ENCODE results near the gene SFTPA1. TPM values are rescaled to one million over a fixed set of nuclear protein-coding genes. Genes with fewer than 3 reads are reported as not detected.
"Not testable (repeated sequence)": the region's sequence is repeated elsewhere in the genome, so short reads cannot be mapped to it uniquely, and the experiment has no call there.

Gene SFTPA1
- total RNA-seq, 1 donor from 2014 or later = not detected

DNA sequence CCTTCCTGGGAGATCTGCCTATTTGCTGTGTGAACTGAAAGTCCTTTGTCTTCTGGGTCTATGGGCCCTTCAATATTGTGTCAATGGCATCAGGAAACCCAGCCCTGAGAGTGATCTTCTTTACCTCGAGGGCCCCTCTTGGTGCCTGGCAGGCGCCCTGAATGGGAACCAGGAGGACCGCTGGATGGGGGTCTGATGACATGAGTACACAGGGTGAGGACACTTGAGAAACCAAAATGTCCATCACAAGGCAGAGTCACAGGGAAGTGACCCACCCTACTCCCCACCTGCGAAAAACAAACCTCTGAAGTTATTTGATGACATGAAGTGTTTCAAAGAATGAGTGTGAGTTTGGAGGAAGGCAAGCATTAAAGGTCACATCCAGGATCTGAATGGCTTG, 17.3 kb downstream of the SFTPA1 start:
- no peak for DNase-seq
- TF ChIP-seq CTCF (IDR thresholded peaks at IDR 0.05; ENCODE audit: partially characterized antibody, unreplicated experiment) = no peak
- H3K4me3 Mint-ChIP-seq (ENCODE audit: unreplicated experiment) = no peak overlapping the region
- H3K9me3 Mint-ChIP-seq (ENCODE audit: unreplicated experiment) = no peaks in the 10 kb centered on the region
- H3K4me1 Mint-ChIP-seq (ENCODE audit: low read depth, unreplicated experiment) = no peaks in the 10 kb centered on the region
- H3K27ac Mint-ChIP-seq (ENCODE audit: unreplicated experiment) = no peak overlapping the region
- no peaks in the 10 kb centered on the region for H3K36me3 Mint-ChIP-seq (ENCODE audit: unreplicated experiment)
- H3K27me3 Mint-ChIP-seq (ENCODE audit: unreplicated experiment) = no peaks in the 10 kb centered on the region

DNA sequence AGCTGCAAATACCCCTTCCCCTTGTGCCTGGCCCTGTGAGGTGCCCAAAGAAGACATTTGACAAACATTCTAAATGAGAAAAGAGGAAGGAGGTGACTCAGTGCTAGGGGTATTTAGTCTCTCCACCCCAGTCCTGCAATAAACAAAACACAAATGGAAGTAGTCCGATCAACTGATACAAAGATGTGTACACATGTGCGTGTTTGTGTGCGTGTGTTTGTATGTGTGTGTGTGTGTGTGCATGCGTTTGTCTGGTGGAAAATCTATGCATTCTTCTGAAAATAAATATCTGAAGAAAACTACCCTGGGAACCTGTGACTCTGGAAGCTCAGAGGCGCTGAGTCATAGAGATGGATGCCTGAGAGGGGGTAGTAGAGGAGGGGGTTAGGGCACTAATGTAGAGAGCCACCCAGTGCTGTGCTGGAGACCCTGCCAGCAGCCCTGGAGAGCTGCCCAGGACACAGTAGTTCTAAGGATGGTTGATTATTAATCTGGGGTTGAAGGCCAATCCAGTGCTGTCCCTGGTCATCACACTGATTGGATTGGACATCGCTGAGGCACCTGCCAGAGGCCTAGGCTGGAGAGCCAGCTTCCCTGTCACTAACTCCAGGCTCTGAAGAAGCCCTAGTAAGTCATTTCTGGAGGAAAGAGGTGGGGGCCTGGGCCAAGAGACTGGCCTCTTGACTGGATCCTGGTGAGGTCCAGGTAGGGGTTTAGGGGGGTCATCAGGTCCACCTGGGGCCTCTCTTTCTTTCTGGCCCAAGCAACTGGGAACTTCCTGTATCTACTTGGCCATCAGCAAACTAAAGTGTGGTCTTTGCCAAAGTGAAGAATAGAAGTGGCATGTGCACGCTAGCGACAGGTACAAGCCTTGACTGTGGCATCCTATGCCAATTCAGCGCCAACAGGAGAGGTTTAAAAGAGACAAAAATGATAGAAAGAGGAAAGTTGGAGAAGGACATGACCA, 18.5 kb downstream of the SFTPA1 start:
- TF ChIP-seq CTCF (IDR thresholded peaks at IDR 0.05; ENCODE audit: partially characterized antibody, unreplicated experiment) = no peak
- Mint-ChIP-seq H3K27ac (ENCODE audit: unreplicated experiment) (no peak overlapping the region), H3K27me3 (ENCODE audit: unreplicated experiment) (no peaks in the 10 kb centered on the region), H3K4me3 (ENCODE audit: unreplicated experiment) (no peak overlapping the region), H3K36me3 (ENCODE audit: unreplicated experiment) (no peaks in the 10 kb centered on the region), H3K4me1 (ENCODE audit: low read depth, unreplicated experiment) (no peaks in the 10 kb centered on the region), H3K9me3 (ENCODE audit: unreplicated experiment) (no peaks in the 10 kb centered on the region)
- no peak for DNase-seq

- Mint-ChIP-seq H3K27me3 (ENCODE audit: unreplicated experiment) (no peaks in the 10 kb centered on the region), H3K36me3 (ENCODE audit: unreplicated experiment) (no peaks in the 10 kb centered on the region), H3K27ac (ENCODE audit: unreplicated experiment) (no peak overlapping the region), H3K9me3 (ENCODE audit: unreplicated experiment) (no peaks in the 10 kb centered on the region), H3K4me3 (ENCODE audit: unreplicated experiment) (no peak overlapping the region), H3K4me1 (ENCODE audit: low read depth, unreplicated experiment) (no peaks in the 10 kb centered on the region)
- no peak for TF ChIP-seq CTCF (IDR thresholded peaks at IDR 0.05; ENCODE audit: partially characterized antibody, unreplicated experiment)
- no peak for DNase-seq
Measured at GRCh38 chr10:79629955-79630327, 19.2 kb downstream of the SFTPA1 start.

DNA sequence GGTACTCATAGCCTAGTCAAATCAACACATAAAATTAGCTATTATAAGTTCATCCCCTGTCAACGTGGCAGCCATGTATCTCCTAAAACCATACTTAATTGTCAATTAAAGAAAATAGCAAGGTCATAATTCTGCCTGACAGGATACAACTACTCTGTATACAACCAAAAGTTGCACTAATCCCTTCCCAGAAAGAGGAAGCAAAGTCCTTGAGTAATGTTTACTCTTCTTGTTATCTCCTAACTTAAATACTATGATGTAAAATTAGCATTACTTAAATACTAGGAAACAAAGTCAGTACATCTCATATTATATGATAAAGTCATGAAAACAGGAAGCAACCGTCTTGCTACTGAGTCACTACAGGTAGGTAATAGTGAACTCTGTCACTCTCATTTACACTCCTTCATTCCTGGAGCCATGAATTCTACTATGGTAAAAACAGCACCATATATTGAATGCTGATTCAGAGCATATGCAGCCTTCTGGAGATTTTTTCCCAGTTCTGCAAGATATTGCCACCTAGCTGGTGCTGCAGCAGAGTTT, 26.0 kb downstream of the SFTPA1 start:
- not testable (repeated sequence) for H3K27me3 Mint-ChIP-seq (ENCODE audit: unreplicated experiment); DNase-seq; H3K9me3 Mint-ChIP-seq (ENCODE audit: unreplicated experiment); H3K36me3 Mint-ChIP-seq (ENCODE audit: unreplicated experiment); H3K4me1 Mint-ChIP-seq (ENCODE audit: low read depth, unreplicated experiment); H3K27ac Mint-ChIP-seq (ENCODE audit: unreplicated experiment); H3K4me3 Mint-ChIP-seq (ENCODE audit: unreplicated experiment)

DNA sequence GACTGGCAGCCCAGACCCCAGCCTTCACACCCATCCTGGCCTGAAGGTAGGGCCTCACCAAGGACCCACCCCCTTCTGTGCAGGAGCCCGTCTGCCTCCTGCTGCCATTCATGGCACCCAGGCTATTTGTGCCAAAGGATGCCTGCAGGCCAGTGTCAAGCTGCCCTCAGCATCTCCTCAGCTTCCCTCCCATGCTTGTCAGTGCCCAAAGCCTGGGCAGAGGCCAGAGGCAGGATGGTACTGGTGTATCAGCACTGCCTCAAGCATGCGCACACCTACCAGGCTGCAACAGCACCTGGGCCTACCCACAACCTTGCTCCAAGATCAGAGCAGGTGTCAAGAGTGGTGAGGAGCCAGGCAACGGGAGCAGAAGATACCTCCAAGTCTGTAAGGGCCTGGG, 27.6 kb downstream of the SFTPA1 start:
- Mint-ChIP-seq H3K4me1 (ENCODE audit: low read depth, unreplicated experiment) (no peaks in the 10 kb centered on the region), H3K4me3 (ENCODE audit: unreplicated experiment) (no peak overlapping the region), H3K9me3 (ENCODE audit: unreplicated experiment) (no peaks in the 10 kb centered on the region), H3K27me3 (ENCODE audit: unreplicated experiment) (no peaks in the 10 kb centered on the region), H3K36me3 (ENCODE audit: unreplicated experiment) (no peaks in the 10 kb centered on the region), H3K27ac (ENCODE audit: unreplicated experiment) (no peak overlapping the region)
- DNase-seq = no peak
- no peak for TF ChIP-seq CTCF (IDR thresholded peaks at IDR 0.05; ENCODE audit: partially characterized antibody, unreplicated experiment)

DNA sequence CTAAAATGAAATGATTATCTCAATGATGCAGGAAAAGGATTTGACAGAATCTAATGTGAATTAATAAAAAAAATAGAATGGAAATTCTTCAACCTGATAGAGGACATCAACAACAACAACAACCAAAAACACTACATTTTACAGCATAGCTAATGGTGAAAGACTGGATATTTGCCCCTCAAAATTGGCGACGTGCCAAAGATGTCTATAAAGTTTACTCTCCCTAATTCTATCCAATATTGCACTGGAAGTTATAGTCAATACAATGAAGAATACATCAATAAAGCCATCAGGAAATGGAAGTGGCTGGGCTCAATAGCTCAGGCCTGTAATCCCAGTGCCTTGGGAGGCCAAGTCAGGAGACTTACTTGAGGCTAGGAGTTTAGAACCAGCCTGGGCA, 42.0 kb downstream of the SFTPA1 start:
- not testable (repeated sequence) for H3K27me3 Mint-ChIP-seq (ENCODE audit: unreplicated experiment); H3K36me3 Mint-ChIP-seq (ENCODE audit: unreplicated experiment); DNase-seq; H3K4me3 Mint-ChIP-seq (ENCODE audit: unreplicated experiment); H3K4me1 Mint-ChIP-seq (ENCODE audit: low read depth, unreplicated experiment); H3K27ac Mint-ChIP-seq (ENCODE audit: unreplicated experiment); H3K9me3 Mint-ChIP-seq (ENCODE audit: unreplicated experiment)

DNA sequence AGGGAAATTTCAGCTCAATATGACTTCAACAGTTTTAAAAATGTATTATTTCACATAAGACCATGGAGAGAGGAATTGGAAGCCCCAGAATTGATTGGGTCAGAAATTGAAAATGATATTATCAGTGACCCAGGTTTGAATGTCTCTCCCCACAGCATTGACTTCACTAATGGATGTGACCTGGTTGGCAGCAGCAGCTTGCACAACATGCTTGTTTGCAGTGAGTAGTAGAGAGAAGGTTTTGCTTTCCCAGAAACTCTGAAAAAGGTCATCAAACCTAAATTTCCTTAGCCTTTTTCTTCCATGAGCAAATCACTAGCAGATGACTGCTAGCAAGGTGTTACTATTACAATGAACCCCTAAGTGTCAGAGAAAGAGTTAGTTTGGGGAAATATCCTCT, 52.5 kb downstream of the SFTPA1 start:
- not testable (repeated sequence) for H3K4me3 Mint-ChIP-seq (ENCODE audit: unreplicated experiment); H3K9me3 Mint-ChIP-seq (ENCODE audit: unreplicated experiment); DNase-seq; H3K27me3 Mint-ChIP-seq (ENCODE audit: unreplicated experiment); H3K27ac Mint-ChIP-seq (ENCODE audit: unreplicated experiment); H3K4me1 Mint-ChIP-seq (ENCODE audit: low read depth, unreplicated experiment); H3K36me3 Mint-ChIP-seq (ENCODE audit: unreplicated experiment)

- H3K4me1 Mint-ChIP-seq (ENCODE audit: low read depth, unreplicated experiment); H3K27me3 Mint-ChIP-seq (ENCODE audit: unreplicated experiment); H3K36me3 Mint-ChIP-seq (ENCODE audit: unreplicated experiment); H3K27ac Mint-ChIP-seq (ENCODE audit: unreplicated experiment); DNase-seq; H3K4me3 Mint-ChIP-seq (ENCODE audit: unreplicated experiment); H3K9me3 Mint-ChIP-seq (ENCODE audit: unreplicated experiment): not testable (repeated sequence)
Measured at GRCh38 chr10:79664686-79665085, 53.9 kb downstream of the SFTPA1 start.

Measured in glutamatergic neuron (in vitro differentiated cells).